ENCODE results near the gene KANSL1.
A peak's percentile ranks its signal among the peaks of the same experiment; 100 is the strongest.

Gene KANSL1

GRCh38 chr17:46166692-46167249 lies 26.5 kb downstream of the KANSL1 start:
- no peak for DNase-seq

- DNase-seq = no peak
Observed at GRCh38 chr17:46163929-46164594, 29.2 kb downstream of the KANSL1 start.

- DNase-seq = no peak
Observed at GRCh38 chr17:46163316-46163715, 29.9 kb downstream of the KANSL1 start.

GRCh38 chr17:46162866-46163265 lies 30.4 kb downstream of the KANSL1 start:
- DNase-seq = no peak

DNA sequence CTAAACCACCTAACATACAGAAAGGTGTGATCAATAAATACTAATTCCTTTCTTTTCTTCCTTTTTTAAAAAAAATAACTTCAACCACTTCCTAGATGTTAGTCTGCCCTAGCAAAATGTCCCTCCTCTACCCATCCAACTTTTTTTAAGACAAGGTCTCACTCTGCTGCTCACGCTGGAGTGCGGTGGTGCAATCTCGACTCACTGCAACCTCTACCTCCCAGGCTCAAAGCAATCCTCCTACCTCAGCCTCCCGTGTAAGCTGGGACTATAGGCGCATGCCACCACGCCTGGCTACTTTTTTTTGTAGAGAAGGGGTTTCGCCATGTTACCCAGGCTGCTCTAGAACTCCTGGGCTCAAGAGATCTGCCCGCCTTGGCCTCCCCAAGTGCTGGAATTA lies 33.1 kb downstream of the KANSL1 start:
- no peak for DNase-seq

- DNase-seq = no peak
Observed at GRCh38 chr17:46159686-46160085, 33.5 kb downstream of the KANSL1 start.

DNA sequence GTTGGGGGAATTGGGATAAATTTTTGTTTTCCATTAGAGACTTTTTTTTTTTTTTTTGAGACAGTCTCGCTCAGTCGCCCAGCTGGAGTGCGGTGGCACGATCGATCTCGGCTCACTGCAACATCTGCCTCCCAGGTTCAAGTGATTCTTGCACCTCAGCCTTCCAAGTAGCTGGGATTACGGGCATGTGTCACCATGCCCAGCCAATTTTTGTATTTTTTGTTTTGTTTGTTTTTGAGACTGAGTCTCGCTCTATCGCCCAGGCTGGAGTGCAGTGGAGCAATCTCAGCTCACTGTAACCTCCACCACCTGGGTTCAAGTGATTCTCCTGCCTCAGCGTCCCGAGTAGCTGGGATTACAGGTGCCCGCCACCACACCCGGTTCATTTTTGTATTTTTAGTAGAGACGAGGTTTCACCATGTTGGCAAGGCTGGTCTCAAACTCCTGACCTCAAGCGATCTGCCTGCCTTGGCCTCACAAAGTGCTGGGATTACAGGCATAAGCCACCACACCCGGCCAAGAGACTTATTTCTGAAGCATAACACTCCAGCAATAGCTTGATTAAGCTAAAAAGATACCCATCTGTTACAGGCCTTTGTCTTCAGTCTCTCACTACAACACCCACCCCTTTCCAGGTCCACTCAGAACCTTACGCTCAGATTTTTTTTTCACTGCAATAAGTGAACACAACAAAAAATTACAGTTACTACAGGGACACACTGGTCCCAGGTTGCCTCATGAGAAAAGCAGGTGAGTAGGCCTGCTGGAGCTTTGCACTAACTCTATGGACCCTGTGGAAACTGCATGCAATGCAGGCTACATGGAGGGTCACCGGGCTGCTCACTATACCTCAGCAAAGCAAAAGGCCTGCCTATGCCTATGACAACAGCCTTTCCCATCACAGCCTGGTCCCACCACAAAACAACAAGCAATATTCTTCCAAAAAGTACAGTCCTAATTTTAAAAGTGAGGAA lies 34.6 kb downstream of the KANSL1 start:
- no peak for DNase-seq

- DNase-seq = no peak
Observed at GRCh38 chr17:46157443-46158062, 35.7 kb downstream of the KANSL1 start.

GRCh38 chr17:46154151-46154816 lies 38.9 kb downstream of the KANSL1 start:
- peak; percentile 38 for DNase-seq

GRCh38 chr17:46152423-46152822 lies 40.8 kb downstream of the KANSL1 start:
- no peak for DNase-seq

GRCh38 chr17:46151762-46152161 lies 41.5 kb downstream of the KANSL1 start:
- DNase-seq = no peak

DNA sequence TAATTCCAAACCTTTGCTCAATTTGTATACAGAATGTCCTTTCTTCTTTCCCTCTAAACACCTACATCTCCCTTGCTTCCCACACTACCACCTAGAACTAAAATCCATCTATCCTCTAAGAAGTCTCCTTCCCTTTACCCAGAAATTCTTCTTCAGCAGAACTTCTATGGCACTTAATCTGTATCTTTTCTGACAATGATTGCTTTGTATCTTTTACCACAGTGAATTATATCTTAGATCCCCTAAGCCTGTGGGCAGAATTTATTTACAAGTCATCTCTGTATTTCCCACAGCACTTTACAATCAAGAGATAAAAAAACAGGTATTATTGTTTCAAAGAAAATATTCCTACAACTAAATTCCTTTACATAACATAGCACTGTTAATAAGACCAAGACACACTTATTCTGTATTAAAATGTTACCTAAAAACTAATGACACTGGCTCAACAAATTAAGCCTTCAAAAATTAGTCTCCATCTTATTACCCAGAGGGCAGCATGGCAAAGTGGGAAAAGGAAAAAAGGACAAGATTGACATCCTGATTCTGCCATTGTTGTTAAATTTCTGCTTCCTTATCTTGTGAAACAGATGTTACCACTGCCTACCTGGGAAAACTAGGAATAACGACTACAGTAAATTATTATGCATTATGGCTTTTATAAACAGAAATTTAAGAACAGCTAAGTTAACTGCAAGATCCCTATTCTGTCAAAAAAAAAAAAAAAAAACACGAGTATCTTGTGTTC lies 42.8 kb downstream of the KANSL1 start:
- no peak for DNase-seq

GRCh38 chr17:46148247-46148646 lies 45.0 kb downstream of the KANSL1 start:
- no peak for DNase-seq

DNA sequence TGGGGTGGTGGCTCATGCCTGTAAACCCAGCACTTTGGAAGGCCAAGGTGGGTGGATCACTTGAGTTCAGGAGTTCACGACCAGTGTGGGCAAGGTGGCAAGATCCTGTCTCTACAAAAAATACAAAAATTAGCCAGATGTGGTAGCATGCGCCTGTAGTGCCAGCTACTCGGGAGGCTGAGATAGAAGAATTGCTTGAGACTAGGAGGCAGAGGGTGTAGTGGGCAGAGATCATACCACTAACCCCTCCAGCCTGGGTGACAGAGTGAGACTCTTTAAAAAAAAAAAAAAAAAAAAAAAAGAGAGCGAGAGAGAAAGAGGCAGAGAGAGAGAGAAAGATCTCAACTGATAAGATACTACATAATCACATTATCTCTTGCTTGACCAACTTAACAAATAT lies 45.9 kb downstream of the KANSL1 start:
- DNase-seq = no peak

DNA sequence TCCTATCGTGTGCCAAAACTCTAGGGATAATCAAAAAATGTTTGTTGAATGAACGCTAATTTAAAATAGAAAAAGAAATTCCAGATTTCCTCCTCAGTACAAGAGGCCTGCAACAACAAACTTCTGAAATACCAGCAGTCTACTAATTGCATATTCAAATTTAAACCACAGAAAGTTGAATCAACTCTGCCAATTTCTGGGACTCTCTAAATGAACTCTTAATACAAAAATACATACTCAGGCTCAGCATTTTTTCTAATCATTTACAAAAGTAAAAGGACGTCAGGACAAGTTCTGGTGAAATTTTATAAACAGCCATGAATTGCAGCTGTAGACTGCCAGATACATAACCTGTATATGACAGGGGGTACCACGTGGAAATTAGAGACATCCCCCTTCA lies 49.0 kb downstream of the KANSL1 start:
- DNase-seq = no peak

DNA sequence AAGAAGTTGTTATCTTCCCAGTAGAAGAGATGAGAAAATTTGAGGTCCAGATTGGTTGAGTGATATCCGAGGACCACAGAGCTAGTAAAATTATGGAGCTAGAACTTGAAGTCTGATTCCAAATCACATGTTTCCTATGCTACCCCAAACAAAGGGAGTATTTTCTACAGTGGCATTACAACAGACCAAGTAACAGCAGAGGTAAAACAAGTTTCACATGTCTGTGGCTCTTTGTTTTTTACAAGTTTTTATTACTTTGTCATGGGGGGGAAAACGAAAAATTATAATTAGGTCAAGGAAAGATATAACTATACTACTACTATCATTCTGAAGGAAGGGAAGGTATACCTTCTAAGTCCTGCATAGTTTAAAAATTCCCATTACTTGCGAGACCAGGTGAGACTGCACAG lies 49.4 kb downstream of the KANSL1 start:
- DNase-seq = no peak

GRCh38 chr17:46141645-46142044 lies 51.6 kb downstream of the KANSL1 start:
- no peak for DNase-seq

- no peak for DNase-seq
Observed at GRCh38 chr17:46140645-46141197, 52.5 kb downstream of the KANSL1 start.

DNA sequence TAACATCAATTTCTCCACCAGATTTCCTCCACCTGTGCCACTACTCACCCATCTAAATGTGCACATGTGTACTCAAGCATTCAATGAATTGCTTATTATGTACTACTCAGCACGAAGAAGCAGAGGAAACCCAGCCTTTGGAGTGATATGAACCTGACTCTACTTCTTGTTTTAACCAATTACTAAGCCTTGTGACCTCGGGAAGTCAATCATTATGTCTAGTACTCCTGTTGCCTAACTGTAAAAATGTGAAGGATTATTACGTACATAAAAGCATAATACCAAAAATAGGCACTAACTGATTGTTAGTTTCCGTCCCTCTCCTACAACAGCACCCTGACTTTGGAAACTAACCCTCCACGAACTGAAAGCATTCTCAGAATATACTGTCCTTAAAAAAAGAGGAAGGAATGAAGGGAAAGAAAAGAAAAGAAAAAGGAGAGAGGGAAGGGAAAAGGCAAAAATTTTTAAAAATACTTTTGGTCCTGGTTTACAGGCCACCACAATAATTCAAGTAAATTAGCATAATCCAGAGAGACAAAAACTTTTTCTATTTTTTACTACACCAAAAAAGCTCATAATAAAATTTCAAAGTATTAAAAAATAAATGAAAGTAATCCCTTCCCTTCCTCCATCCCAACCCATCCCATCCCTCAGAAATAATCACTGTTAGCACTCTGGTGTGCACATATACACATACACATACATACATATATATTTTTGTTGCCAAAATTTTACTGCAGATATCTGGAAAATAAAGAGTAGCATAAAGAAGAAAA lies 53.6 kb downstream of the KANSL1 start:
- DNase-seq = no peak

DNA sequence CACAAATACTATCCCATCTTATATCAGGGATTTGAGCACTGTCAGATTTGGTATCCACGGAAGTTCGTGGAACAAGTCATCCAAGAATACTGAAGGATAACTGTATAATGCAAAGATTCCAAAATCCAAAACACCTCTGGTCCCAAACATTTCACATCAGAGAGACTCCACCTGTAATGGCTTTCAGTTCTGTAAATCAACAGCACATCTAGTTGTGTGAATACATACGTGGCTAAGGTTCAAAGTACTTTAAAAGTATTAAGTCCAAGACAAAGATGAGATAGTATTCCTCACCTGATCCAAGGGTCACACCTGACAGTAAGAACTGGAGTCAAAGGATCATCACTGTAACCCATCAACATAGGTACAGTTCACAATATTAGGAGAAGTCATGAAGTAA lies 54.8 kb downstream of the KANSL1 start:
- no peak for DNase-seq

- DNase-seq = no peak
Observed at GRCh38 chr17:46136820-46137219, 56.4 kb downstream of the KANSL1 start.

All from CD4-positive, alpha-beta T cell treated with Interleukin-6 for 4 hours (primary cell).